Endodermal cell (in vitro differentiated cells): Measurements from ENCODE around the gene ARID3C. TPM values are rescaled to one million over a fixed set of nuclear protein-coding genes. Genes with fewer than 3 reads are reported as not detected.

ENCODE experiments used
- DNase-seq: peaks from one replicate; pipeline ENCODE4 v3.0.0-alpha.2; 2017
- H3K27ac ChIP-seq: 2 replicates; pipeline ENCODE4 v1.5.1; 2013; ENCODE audit warnings: mild to moderate bottlenecking, low read depth, low read length, moderate library complexity
- H3K27me3 ChIP-seq: 2 replicates; pipeline ENCODE4 v1.6.1; 2013; ENCODE audit warnings: mild to moderate bottlenecking, low read length, moderate library complexity; ENCODE audit not compliant: insufficient read depth, control insufficient read depth, poor library complexity, severe bottlenecking
- H3K36me3 ChIP-seq: 2 replicates; pipeline ENCODE4 v1.7.0; 2013; ENCODE audit warnings: mild to moderate bottlenecking, low read length, moderate library complexity; ENCODE audit not compliant: control insufficient read depth, insufficient read depth
- H3K4me1 ChIP-seq: one replicate; pipeline ENCODE4 v1.7.0; 2013; ENCODE audit warnings: low read length; ENCODE audit not compliant: control insufficient read depth, insufficient read depth
- H3K4me3 ChIP-seq: 2 replicates; pipeline ENCODE4 v1.5.1; 2013; ENCODE audit warnings: mild to moderate bottlenecking, low read length, moderate library complexity
- H3K9ac ChIP-seq: 2 replicates; pipeline ENCODE4 v1.6.1; 2013; ENCODE audit warnings: mild to moderate bottlenecking, low read length, moderate library complexity; ENCODE audit not compliant: poor library complexity, severe bottlenecking; ENCODE audit errors: extremely low read depth
- H3K9me3 ChIP-seq: 2 replicates; pipeline ENCODE4 v1.6.1; 2013; ENCODE audit warnings: mild to moderate bottlenecking, low read length, moderate library complexity; ENCODE audit not compliant: control insufficient read depth
- H3K27ac Mint-ChIP-seq: 2 replicates; pipeline ENCODE4 v1.8.0; 2020; ENCODE audit warnings: mixed read lengths
- H3K27me3 Mint-ChIP-seq: 2 replicates; pipeline ENCODE4 v1.8.0; 2021; ENCODE audit warnings: mild to moderate bottlenecking, mixed read lengths; ENCODE audit not compliant: insufficient read depth
- H3K36me3 Mint-ChIP-seq: 2 replicates; pipeline ENCODE4 v1.8.0; 2020; ENCODE audit warnings: low read depth, mixed read lengths
- H3K4me1 Mint-ChIP-seq: 2 replicates; pipeline ENCODE4 v1.8.0; 2020; ENCODE audit warnings: mixed read lengths
- H3K4me3 Mint-ChIP-seq: 2 replicates; pipeline ENCODE4 v1.8.0; 2020; ENCODE audit warnings: mild to moderate bottlenecking, moderate library complexity, mixed read lengths
- H3K9me3 Mint-ChIP-seq: 2 replicates; pipeline ENCODE4 v1.8.0; 2020; ENCODE audit warnings: mild to moderate bottlenecking, mixed read lengths
- WGBS, 2 experiments: methylation state at CpG; one replicate each; pipeline versions ENCODE4 v1.1.5 to v1.1.7; 2013; ENCODE audit warnings: missing lambda C conversion rate in 2 of 2, mixed read lengths in 1 of 2; ENCODE audit not compliant: insufficient coverage in 1 of 2, insufficient read length in 1 of 2; 5-methylcytosine and 5-hydroxymethylcytosine counted together
- total RNA-seq, 2 donors: library from RNA; stranded (reverse); fragmentation: NEBNext Ultra II Directional in 1 of 2; extraction: Animal tissue kit (Norgen Biotek cat#: 25700) in 1 of 2; gene quantifications; 2 replicates in 1 of 2; 3 replicates in 1 of 2; pipeline ENCODE4 v1.2.1, GENCODE V29; 2021
- TF ChIP-seq, protein P1 (sequence below): fragments of 200-600 bp; sonication (generic); conservative IDR thresholded peaks from 2 replicates; pipeline ENCODE4 v1.5.0; 2021; ENCODE audit warnings: antibody characterized with exemption, mild to moderate bottlenecking

Gene ARID3C
- total RNA-seq, 2 donors from 2014 or later = 0.31 to 0.80 TPM

DNA sequence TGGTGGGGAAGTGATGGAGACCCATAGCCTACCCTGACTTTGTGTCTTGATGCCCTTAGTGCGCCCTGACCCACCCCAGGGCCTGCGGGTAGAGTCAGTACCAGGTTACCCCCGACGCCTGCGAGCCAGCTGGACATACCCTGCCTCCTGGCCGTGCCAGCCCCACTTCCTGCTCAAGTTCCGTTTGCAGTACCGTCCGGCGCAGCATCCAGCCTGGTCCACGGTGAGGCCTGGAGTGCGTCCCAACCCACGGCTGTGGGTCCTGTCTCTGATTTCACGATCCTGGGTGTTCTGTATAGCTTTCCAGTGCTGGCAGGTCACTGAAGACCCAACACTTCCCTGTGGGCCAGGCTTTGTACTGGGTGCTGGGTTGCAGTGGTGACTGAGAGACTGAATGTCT, 29.6 kb upstream of the ARID3C start:
- Histone ChIP-seq H3K27me3 (no peaks in the 10 kb centered on the region), H3K4me1 (peaks cover 4% of the 10 kb centered on the region), H3K36me3 (no peaks in the 10 kb centered on the region), H3K9me3 (no peaks in the 10 kb centered on the region), H3K4me3 (no peak overlapping the region), H3K27ac (no peak overlapping the region), H3K9ac (no peak overlapping the region)
- H3K4me1 Mint-ChIP-seq = peaks cover 25% of the 10 kb centered on the region
- H3K27ac Mint-ChIP-seq = no peak overlapping the region
- WGBS, 2 experiments = 87 to 93% methylated on average over 14 of the region's 14 CpGs
- no peaks in the 10 kb centered on the region for H3K9me3 Mint-ChIP-seq
- TF ChIP-seq, protein P1, sequence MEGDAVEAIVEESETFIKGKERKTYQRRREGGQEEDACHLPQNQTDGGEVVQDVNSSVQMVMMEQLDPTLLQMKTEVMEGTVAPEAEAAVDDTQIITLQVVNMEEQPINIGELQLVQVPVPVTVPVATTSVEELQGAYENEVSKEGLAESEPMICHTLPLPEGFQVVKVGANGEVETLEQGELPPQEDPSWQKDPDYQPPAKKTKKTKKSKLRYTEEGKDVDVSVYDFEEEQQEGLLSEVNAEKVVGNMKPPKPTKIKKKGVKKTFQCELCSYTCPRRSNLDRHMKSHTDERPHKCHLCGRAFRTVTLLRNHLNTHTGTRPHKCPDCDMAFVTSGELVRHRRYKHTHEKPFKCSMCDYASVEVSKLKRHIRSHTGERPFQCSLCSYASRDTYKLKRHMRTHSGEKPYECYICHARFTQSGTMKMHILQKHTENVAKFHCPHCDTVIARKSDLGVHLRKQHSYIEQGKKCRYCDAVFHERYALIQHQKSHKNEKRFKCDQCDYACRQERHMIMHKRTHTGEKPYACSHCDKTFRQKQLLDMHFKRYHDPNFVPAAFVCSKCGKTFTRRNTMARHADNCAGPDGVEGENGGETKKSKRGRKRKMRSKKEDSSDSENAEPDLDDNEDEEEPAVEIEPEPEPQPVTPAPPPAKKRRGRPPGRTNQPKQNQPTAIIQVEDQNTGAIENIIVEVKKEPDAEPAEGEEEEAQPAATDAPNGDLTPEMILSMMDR = no peak
- peaks cover 9% of the 10 kb centered on the region for H3K27me3 Mint-ChIP-seq
- H3K36me3 Mint-ChIP-seq = no peaks in the 10 kb centered on the region
- DNase-seq = no peak
- no peak overlapping the region for H3K4me3 Mint-ChIP-seq

DNA sequence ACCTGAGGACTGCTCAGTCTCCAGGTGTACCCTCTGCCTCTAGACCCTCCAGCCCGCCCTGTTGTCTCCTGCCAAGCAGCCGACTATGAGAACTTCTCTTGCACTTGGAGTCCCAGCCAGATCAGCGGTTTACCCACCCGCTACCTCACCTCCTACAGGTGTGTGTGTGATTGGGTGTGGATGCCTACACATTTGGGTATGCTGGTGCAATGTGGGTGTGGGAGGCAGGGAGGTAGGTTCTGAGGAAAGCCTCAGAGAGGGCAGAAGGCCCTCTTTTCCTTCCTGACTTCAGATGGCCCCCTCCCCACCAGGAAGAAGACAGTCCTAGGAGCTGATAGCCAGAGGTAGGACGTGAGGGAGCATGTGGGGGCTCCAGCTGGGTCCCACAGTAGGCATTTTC, 28.1 kb upstream of the ARID3C start:
- Mint-ChIP-seq H3K9me3 (no peaks in the 10 kb centered on the region), H3K4me1 (peaks cover 33% of the 10 kb centered on the region), H3K36me3 (no peaks in the 10 kb centered on the region), H3K27me3 (peaks cover 9% of the 10 kb centered on the region), H3K27ac (no peak overlapping the region), H3K4me3 (no peak overlapping the region)
- H3K27me3 ChIP-seq = no peaks in the 10 kb centered on the region
- TF ChIP-seq, protein P1 = no peak
- WGBS, 2 experiments = 94% methylated on average over 5 of the region's 5 CpGs; no CpG with 5 or more reads in 1 of the 2 experiments
- DNase-seq = no peak
- no peak overlapping the region for H3K9ac ChIP-seq
- H3K4me3 ChIP-seq = no peak overlapping the region
- no peak overlapping the region for H3K27ac ChIP-seq
- peaks cover 15% of the 10 kb centered on the region for H3K4me1 ChIP-seq
- no peaks in the 10 kb centered on the region for H3K36me3 ChIP-seq
- H3K9me3 ChIP-seq = no peaks in the 10 kb centered on the region

DNA sequence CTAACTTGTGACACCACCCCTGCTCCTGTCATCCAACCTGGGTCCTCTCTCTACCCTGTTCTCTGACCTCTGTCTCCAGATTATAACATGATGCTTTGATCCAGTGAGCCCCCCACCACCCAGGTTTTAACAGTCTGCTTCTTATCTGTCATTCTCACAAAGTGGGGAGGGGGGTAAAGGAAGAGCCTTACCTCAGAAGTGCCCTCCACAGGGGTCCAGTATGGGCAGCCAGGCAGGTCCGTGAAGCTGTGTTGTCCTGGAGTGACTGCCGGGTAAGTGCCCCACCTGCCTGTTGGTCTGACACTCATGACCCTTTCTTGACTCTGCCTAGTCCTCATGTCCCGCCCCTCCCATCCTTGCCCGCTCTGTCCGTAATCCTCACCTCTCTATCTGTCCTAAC, 26.5 kb upstream of the ARID3C start:
- H3K4me3 ChIP-seq = no peak overlapping the region
- TF ChIP-seq, protein P1 = no peak
- Mint-ChIP-seq H3K36me3 (peaks cover 1% of the 10 kb centered on the region), H3K27ac (no peak overlapping the region), H3K4me3 (no peak overlapping the region), H3K4me1 (peaks cover 42% of the 10 kb centered on the region), H3K27me3 (peaks cover 4% of the 10 kb centered on the region), H3K9me3 (no peaks in the 10 kb centered on the region)
- H3K9me3 ChIP-seq = no peaks in the 10 kb centered on the region
- H3K4me1 ChIP-seq = peaks cover 15% of the 10 kb centered on the region
- H3K36me3 ChIP-seq = peaks cover 4% of the 10 kb centered on the region
- no peak overlapping the region for H3K9ac ChIP-seq
- 73 to 84% methylated on average over 4 to 5 of the region's 5 CpGs for WGBS, 2 experiments
- H3K27ac ChIP-seq = no peak overlapping the region
- H3K27me3 ChIP-seq = no peaks in the 10 kb centered on the region
- DNase-seq = no peak
